GM21367 (cell line): ENCODE measurements around the gene PSMC3IP.
"Not testable (repeated sequence)": the region's sequence is repeated elsewhere in the genome, so short reads cannot be mapped to it uniquely, and the experiment has no call there.

Experiments
- ATAC-seq: cut with Tn5 transposase; IDR thresholded peaks from one replicate; pipeline ENCODE4 v1.9.1; 2021; ENCODE audit not compliant: unreplicated experiment

Gene PSMC3IP

GRCh38 chr17:42562388-42563142, 15.0 kb downstream of the PSMC3IP start:
- ATAC-seq = no peak

GRCh38 chr17:42561897-42562387, 15.6 kb downstream of the PSMC3IP start, which contains the start of gene COASY:
Gene COASY, plus strand, starts transcription at chr17:42562148. Its CDS starts 475 bp downstream, at chr17:42562623.
- no peak for ATAC-seq

DNA sequence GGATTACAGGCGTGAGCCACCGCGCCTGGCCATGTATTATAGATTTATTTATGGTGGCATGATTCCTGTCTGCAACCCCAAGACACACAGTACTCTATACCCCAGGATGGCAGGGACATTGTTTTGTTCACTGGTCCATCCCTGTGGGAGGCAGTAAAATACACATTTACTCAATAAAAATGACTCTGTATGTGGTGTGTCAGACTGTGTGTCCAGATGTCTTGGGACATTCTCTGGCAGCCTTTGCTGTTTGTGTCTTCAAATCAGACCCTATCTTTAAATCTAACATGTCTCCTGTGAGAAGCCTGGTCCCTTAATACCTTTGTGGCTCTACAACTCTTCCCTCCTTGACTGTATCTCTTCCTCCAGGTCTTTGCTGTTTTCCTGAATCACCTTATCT, 17.3 kb downstream of the PSMC3IP start:
- no peak for ATAC-seq

- ATAC-seq = no peak
Measured at GRCh38 chr17:42559075-42559474, 18.5 kb downstream of the PSMC3IP start.

DNA sequence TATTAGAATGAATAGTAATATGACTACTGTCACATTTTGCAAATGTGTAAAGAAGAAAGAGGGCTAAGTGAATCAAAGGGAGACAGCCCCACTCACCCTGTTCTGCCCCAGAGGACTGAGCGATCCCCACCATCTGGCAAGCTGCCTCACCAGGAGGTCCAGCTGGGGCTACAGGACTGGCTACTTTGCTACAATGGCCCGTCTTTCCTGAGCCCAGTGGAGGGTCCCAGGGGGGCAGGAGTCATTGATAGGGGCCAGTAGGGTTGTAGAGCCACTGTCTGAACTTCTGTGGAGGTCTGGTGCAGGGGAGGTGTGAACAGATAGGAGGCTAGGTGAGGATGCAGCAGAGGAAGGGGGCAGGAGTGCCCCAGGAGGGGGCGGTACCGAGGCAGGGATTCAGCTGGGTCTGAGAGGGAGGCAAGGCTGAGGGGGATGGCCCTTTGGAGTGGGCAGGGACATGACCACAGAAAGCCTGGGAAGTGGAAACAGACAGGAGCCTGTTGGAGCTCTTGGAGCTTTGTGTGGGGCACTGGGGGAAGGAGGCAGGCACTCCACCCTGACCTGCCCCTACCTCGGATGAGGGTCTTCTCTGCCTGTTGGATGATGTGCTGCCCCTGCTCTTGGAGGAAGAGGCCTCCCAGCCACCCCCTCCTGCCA, 21.4 kb downstream of the PSMC3IP start:
- not testable (repeated sequence) for ATAC-seq

GRCh38 chr17:42555122-42555622, 22.4 kb downstream of the PSMC3IP start:
- ATAC-seq = no peak

DNA sequence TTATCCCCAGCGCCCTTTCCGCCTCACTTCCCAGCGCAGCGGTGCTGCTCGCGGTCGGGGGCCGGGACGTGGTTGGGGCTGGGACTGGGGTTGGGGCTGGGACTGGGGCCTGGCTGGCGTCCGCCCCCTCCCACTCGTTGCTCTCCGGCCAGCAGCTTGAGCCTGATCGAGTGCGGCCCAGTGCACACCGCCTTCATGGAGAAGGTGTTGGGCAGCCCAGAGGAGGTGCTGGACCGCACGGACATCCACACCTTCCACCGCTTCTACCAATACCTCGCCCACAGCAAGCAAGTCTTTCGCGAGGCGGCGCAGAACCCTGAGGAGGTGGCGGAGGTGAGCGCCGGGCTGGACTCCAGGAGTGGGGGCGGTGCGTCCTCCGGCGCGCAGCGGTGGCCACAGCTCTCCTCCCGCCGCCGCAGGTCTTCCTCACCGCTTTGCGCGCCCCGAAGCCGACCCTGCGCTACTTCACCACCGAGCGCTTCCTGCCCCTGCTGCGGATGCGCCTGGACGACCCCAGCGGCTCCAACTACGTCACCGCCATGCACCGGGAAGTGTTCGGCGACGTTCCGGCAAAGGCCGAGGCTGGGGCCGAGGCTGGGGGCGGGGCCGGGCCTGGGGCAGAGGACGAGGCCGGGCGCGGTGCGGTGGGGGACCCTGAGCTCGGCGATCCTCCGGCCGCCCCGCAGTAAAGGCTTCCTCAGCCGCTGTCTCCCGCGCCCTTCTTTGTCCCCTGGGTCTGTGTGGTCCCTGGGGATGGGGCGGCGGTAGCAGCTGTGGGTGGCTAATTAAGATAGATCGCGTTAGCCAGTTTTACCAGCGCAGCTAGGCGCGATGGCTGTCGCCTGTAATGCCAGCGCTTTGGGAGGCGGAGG, 23.0 kb downstream of the PSMC3IP start:
- peak; percentile 48 for ATAC-seq

DNA sequence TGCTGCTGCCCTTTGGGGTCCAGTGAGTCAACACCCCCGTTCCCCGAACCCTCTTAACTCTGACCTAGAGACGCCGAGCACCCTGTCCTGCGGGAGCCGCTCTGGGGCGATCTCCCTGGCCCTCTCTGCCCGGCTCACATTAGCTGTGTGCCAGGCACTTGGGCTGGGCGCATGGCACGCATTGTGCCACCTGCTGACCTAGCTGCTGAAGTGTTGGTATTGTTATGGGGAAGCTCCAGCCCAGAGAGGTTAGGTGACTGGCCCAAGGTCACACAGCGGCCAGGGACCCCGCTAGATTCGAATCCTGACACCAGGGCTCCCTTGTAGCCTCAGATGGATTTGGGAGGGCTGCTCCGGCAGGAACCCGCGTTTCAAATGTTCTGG, 23.7 kb downstream of the PSMC3IP start:
- ATAC-seq = no peak

DNA sequence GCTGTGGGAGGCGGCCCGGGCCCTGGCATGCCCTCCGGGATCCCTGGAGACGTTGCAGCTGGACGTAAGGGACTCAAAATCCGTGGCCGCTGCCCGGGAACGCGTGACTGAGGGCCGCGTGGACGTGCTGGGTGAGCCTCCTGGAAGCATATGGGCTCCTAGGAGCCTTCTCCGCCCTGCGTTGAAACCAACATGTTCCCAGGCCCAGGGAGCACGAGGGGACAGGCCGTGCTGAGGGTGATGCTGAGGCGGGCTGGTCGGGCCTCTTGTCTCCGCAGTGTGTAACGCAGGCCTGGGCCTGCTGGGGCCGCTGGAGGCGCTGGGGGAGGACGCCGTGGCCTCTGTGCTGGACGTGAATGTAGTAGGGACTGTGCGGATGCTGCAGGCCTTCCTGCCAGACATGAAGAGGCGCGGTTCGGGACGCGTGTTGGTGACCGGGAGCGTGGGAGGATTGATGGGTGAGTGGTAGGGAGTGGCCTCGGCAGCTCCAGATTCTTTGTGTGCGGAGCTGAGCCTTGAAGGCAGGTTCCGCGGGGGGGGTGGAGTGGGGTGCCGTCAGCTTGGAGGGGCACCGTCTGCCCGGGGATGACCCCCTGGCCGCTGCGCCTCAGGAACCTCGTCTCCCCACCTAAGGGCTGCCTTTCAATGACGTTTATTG, 24.2 kb downstream of the PSMC3IP start:
- ATAC-seq = no peak

DNA sequence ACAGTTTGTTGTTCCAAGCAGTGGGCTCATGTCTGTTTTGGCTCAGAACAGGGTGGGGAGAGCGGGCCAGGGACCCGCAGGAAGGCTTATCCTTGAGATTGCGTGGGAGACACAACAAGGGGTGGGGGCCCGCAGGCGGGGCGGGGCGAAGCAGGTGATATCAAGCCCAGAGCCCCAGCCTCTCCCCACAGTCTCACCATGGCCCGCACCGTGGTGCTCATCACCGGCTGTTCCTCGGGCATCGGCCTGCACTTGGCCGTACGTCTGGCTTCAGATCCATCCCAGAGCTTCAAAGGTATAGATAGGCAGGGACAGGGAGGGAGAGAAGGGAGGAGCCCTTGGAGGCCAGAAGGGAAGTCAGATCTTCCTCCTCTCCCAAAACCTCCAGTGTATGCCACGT, 24.8 kb downstream of the PSMC3IP start, which contains the start of gene HSD17B1:
Gene HSD17B1, plus strand, starts transcription at position 188 of the 400 bp plus-strand sequence. Its CDS starts 11 bp downstream, at position 199.
- not testable (repeated sequence) for ATAC-seq

GRCh38 chr17:42548993-42549755, 28.4 kb downstream of the PSMC3IP start:
- ATAC-seq = no peak

GRCh38 chr17:42548070-42548837, 29.3 kb downstream of the PSMC3IP start:
- no peak for ATAC-seq

GRCh38 chr17:42547698-42548069, 29.8 kb downstream of the PSMC3IP start:
- no peak for ATAC-seq

DNA sequence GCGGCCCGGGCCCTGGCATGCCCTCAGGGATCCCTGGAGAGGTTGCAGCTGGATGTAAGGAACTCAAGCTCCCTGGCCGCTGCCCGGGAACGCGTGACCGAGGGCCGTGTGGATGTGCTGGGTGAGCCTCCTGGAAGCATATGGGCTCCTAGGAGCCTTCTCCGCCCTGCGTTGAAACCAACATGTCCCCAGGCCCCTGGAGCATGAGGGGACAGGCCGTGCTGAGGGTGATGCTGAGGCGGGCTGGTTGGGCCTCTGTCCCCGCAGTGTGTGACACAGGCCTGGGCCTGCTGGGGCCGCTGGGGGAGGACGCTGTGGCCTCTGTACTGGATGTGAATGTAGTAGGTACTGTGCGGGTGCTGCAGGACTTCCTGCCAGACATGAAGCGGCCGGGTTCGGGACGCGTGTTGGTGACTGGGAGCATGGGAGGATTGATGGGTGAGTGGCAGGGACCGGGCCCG, 30.5 kb downstream of the PSMC3IP start:
- ATAC-seq = no peak

GRCh38 chr17:42545755-42546505, 31.6 kb downstream of the PSMC3IP start:
- not testable (repeated sequence) for ATAC-seq

GRCh38 chr17:42544874-42545283, 32.6 kb downstream of the PSMC3IP start:
- no peak for ATAC-seq

DNA sequence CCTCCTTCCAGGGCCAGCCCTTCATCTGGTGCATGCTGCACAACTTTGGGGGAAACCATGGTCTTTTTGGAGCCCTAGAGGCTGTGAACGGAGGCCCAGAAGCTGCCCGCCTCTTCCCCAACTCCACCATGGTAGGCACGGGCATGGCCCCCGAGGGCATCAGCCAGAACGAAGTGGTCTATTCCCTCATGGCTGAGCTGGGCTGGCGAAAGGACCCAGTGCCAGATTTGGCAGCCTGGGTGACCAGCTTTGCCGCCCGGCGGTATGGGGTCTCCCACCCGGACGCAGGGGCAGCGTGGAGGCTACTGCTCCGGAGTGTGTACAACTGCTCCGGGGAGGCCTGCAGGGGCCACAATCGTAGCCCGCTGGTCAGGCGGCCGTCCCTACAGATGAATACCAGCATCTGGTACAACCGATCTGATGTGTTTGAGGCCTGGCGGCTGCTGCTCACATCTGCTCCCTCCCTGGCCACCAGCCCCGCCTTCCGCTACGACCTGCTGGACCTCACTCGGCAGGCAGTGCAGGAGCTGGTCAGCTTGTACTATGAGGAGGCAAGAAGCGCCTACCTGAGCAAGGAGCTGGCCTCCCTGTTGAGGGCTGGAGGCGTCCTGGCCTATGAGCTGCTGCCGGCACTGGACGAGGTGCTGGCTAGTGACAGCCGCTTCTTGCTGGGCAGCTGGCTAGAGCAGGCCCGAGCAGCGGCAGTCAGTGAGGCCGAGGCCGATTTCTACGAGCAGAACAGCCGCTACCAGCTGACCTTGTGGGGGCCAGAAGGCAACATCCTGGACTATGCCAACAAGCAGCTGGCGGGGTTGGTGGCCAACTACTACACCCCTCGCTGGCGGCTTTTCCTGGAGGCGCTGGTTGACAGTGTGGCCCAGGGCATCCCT, 34.1 kb downstream of the PSMC3IP start:
- no peak for ATAC-seq
